ENCODE data around the gene TLK2. TPM values are rescaled to one million over a fixed set of nuclear protein-coding genes. Genes with fewer than 3 reads are reported as not detected.
"Not testable (repeated sequence)": the region's sequence is repeated elsewhere in the genome, so short reads cannot be mapped to it uniquely, and the experiment has no call there.

Gene TLK2
- total RNA-seq, 1 experiment from 2014 or later: 56.1 TPM

DNA sequence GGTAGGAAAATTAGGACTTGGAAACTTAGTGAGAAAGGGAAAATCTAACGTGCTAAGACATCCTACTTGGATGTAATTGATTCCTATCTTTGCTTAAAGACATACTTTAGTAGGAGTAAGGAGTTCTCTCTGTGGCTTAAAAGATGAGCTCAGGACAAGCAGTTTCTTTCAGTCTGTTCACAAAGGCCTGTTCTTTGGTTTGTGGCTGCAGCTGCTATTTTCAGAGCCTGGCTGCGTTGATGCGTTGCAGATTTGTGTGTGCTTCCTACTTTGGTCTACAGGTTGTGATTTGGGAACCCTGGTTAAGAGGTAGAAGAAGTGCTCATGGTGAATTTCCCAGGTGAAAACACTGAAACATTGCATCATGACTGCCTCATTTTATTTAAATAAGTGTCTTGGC, 24.5 kb upstream of the TLK2 start:
- CTCF ChIA-PET; BruUV-seq (replicated peaks); H3K4me1 Mint-ChIP-seq (ENCODE audit: insufficient read depth, unreplicated experiment); H3K27me3 Mint-ChIP-seq (ENCODE audit: insufficient read depth, unreplicated experiment); DNase-seq (ENCODE audit: unreplicated experiment); POLR2A ChIA-PET; intact Hi-C loops (cut with micrococcal nuclease); H3K27ac Mint-ChIP-seq (ENCODE audit: low read depth, unreplicated experiment); H3K4me3 Mint-ChIP-seq (ENCODE audit: unreplicated experiment); H3K9me3 Mint-ChIP-seq (ENCODE audit: unreplicated experiment): not testable (repeated sequence)
- peaks cover 22% of the 10 kb centered on the region for H3K36me3 Mint-ChIP-seq (ENCODE audit: insufficient read depth, unreplicated experiment)

GRCh38 chr17:62456016-62456415, 22.6 kb upstream of the TLK2 start:
- no peak overlapping the region for H3K4me3 Mint-ChIP-seq (ENCODE audit: unreplicated experiment)
- peaks cover 9% of the 10 kb centered on the region for H3K27me3 Mint-ChIP-seq (ENCODE audit: insufficient read depth, unreplicated experiment)
- peaks cover 8% of the 10 kb centered on the region for H3K36me3 Mint-ChIP-seq (ENCODE audit: insufficient read depth, unreplicated experiment)
- POLR2A ChIA-PET: no interaction called here
- H3K4me1 Mint-ChIP-seq (ENCODE audit: insufficient read depth, unreplicated experiment): no peaks in the 10 kb centered on the region
- H3K9me3 Mint-ChIP-seq (ENCODE audit: unreplicated experiment): no peaks in the 10 kb centered on the region
- TF ChIP-seq, protein P1, sequence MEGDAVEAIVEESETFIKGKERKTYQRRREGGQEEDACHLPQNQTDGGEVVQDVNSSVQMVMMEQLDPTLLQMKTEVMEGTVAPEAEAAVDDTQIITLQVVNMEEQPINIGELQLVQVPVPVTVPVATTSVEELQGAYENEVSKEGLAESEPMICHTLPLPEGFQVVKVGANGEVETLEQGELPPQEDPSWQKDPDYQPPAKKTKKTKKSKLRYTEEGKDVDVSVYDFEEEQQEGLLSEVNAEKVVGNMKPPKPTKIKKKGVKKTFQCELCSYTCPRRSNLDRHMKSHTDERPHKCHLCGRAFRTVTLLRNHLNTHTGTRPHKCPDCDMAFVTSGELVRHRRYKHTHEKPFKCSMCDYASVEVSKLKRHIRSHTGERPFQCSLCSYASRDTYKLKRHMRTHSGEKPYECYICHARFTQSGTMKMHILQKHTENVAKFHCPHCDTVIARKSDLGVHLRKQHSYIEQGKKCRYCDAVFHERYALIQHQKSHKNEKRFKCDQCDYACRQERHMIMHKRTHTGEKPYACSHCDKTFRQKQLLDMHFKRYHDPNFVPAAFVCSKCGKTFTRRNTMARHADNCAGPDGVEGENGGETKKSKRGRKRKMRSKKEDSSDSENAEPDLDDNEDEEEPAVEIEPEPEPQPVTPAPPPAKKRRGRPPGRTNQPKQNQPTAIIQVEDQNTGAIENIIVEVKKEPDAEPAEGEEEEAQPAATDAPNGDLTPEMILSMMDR (IDR thresholded peaks at IDR 0.05; ENCODE audit: unreplicated experiment): no peak
- DNase-seq (ENCODE audit: unreplicated experiment): no peak
- intact Hi-C loops (cut with micrococcal nuclease): no loop called here
- no peak overlapping the region for H3K27ac Mint-ChIP-seq (ENCODE audit: low read depth, unreplicated experiment)
- CTCF ChIA-PET: interaction anchor here (0.6 kb wide), 1 partner anchor 23 kb away, joined by 3 read pairs; no protein-coding TSS in a partner anchor
- no TSS peak for BruUV-seq (replicated peaks)

DNA sequence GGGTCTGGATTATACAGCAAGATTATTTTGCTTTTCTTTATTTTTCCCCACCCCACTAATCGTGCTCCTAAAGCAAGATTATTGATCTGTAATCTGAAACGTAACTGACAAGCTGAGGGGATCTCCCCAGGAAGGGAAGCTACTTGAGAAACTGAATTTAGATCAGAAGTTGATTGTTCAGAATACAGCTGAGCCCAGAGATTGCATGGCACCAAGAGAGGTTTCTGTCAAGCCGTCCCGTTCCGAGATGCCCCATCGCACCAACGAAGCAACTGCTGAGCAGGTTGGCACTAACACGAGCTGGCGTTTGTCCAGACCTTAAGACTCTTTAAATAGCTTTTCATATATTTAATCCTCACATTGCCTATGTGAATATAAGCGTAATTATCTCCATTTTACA, 20.1 kb upstream of the TLK2 start:
- DNase-seq (ENCODE audit: unreplicated experiment); H3K9me3 Mint-ChIP-seq (ENCODE audit: unreplicated experiment); POLR2A ChIA-PET; BruUV-seq (replicated peaks); H3K4me3 Mint-ChIP-seq (ENCODE audit: unreplicated experiment); H3K27ac Mint-ChIP-seq (ENCODE audit: low read depth, unreplicated experiment); H3K4me1 Mint-ChIP-seq (ENCODE audit: insufficient read depth, unreplicated experiment); H3K36me3 Mint-ChIP-seq (ENCODE audit: insufficient read depth, unreplicated experiment); intact Hi-C loops (cut with micrococcal nuclease): not testable (repeated sequence)
- CTCF ChIA-PET: interaction anchor here (0.9 kb wide), 1 partner anchor 36 kb away, joined by 4 read pairs; no protein-coding TSS in a partner anchor
- H3K27me3 Mint-ChIP-seq (ENCODE audit: insufficient read depth, unreplicated experiment): peaks cover 17% of the 10 kb centered on the region

DNA sequence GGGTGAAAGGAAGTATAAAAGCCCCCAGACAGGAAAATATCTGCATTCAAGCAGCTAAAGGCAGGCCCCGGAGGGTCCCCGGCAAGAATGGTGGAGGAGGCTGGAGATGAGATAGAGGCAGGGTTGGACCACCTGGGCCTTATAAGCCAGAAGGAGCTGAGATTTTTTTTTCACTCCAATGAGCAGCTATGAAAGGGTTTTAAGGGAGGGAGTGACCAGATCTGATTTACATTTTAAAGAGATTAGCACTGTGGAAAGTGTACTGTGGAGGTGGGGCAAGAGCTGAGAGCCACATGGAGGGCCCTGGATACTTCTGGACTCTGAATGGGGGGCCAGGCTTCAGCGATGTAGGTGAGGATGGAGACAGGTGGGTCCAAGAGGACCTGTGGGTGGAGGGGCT, 14.2 kb upstream of the TLK2 start:
- H3K36me3 Mint-ChIP-seq (ENCODE audit: insufficient read depth, unreplicated experiment); H3K4me1 Mint-ChIP-seq (ENCODE audit: insufficient read depth, unreplicated experiment); H3K4me3 Mint-ChIP-seq (ENCODE audit: unreplicated experiment); BruUV-seq (replicated peaks); CTCF ChIA-PET; intact Hi-C loops (cut with micrococcal nuclease); H3K27ac Mint-ChIP-seq (ENCODE audit: low read depth, unreplicated experiment); POLR2A ChIA-PET; H3K9me3 Mint-ChIP-seq (ENCODE audit: unreplicated experiment); DNase-seq (ENCODE audit: unreplicated experiment): not testable (repeated sequence)
- H3K27me3 Mint-ChIP-seq (ENCODE audit: insufficient read depth, unreplicated experiment): peaks cover 17% of the 10 kb centered on the region

GRCh38 chr17:62465271-62465670, 13.4 kb upstream of the TLK2 start:
- H3K4me3 Mint-ChIP-seq (ENCODE audit: unreplicated experiment); BruUV-seq (replicated peaks); CTCF ChIA-PET; H3K36me3 Mint-ChIP-seq (ENCODE audit: insufficient read depth, unreplicated experiment); H3K9me3 Mint-ChIP-seq (ENCODE audit: unreplicated experiment); H3K4me1 Mint-ChIP-seq (ENCODE audit: insufficient read depth, unreplicated experiment); H3K27ac Mint-ChIP-seq (ENCODE audit: low read depth, unreplicated experiment); POLR2A ChIA-PET; DNase-seq (ENCODE audit: unreplicated experiment); intact Hi-C loops (cut with micrococcal nuclease): not testable (repeated sequence)
- H3K27me3 Mint-ChIP-seq (ENCODE audit: insufficient read depth, unreplicated experiment): peaks cover 15% of the 10 kb centered on the region

DNA sequence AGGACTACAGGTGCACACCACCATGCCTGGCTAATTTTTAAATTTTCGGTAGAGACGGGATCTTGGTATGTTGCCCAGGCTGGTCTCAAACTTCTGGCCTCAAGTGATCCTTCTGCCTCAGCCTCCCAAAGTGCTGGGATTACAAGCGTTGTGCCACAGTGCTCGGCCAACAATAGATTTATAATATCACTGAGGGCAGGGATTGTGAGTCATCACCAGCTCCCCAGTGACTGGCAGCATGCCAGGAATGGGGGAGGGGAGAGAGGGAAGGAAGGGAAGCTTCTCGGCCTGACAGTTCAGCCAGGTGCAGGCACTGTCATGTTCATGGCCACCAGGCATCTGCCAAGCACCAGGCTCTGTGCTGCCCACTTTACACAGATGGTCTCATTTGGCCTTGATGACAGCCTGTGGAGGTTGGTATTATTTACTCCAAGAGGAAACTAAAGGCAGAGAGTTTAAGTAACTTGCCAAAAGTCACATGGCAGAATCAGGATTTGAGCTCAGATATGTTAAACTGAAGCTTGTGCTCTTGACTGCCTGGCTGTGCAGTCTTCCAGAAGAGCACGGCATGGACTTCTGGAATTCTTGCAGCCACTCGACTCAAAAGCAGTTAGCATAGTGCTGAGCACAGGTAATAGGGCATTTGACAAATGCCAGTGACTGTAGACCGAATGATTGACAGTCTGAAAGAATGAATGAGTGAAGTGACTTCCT, 7.8 kb upstream of the TLK2 start:
- H3K27ac Mint-ChIP-seq (ENCODE audit: low read depth, unreplicated experiment); H3K4me3 Mint-ChIP-seq (ENCODE audit: unreplicated experiment); intact Hi-C loops (cut with micrococcal nuclease); H3K4me1 Mint-ChIP-seq (ENCODE audit: insufficient read depth, unreplicated experiment); H3K36me3 Mint-ChIP-seq (ENCODE audit: insufficient read depth, unreplicated experiment); H3K9me3 Mint-ChIP-seq (ENCODE audit: unreplicated experiment); BruUV-seq (replicated peaks); H3K27me3 Mint-ChIP-seq (ENCODE audit: insufficient read depth, unreplicated experiment): not testable (repeated sequence)
- ChIA-PET POLR2A (interaction anchor here (0.6 kb wide), 1 partner anchor 25 kb away, joined by 3 read pairs; no protein-coding TSS in a partner anchor), CTCF (interaction anchor here (0.7 kb wide), 1 partner anchor 299 kb away, joined by 3 read pairs; no protein-coding TSS in a partner anchor)
- peak; percentile 94 for DNase-seq (ENCODE audit: unreplicated experiment)

DNA sequence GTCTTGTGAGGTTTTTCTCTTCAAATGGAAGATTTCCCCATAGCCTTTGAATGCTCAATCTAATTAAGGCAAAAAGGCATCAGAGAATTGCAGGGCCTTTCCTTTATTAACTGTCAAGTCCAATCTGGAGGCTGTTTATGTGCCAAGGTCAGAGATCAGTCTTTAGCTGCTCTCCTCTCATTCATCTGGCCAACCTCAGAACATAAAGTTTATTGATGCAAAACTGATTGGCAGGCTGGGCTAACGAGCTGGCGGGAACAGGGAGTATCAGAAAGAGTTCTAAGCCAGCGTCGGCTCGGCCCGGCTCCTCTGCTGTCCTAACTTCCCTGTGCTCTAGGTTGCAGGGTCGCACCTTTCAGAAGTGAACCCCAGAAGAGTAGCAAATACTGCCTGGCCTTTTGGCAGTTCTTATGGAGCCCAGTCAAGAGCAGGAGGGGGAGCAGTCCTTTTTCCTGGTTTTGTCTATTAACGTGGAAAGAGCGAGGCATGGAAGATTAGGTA, 7.2 kb upstream of the TLK2 start:
- CTCF ChIA-PET: interaction anchor here (0.7 kb wide), 1 partner anchor 300 kb away, joined by 3 read pairs; no protein-coding TSS in a partner anchor
- POLR2A ChIA-PET: interaction anchor here (0.6 kb wide), 1 partner anchor 26 kb away, joined by 3 read pairs; no protein-coding TSS in a partner anchor
- BruUV-seq (replicated peaks); H3K27ac Mint-ChIP-seq (ENCODE audit: low read depth, unreplicated experiment); H3K4me3 Mint-ChIP-seq (ENCODE audit: unreplicated experiment); DNase-seq (ENCODE audit: unreplicated experiment); H3K27me3 Mint-ChIP-seq (ENCODE audit: insufficient read depth, unreplicated experiment); H3K4me1 Mint-ChIP-seq (ENCODE audit: insufficient read depth, unreplicated experiment); intact Hi-C loops (cut with micrococcal nuclease); H3K9me3 Mint-ChIP-seq (ENCODE audit: unreplicated experiment); H3K36me3 Mint-ChIP-seq (ENCODE audit: insufficient read depth, unreplicated experiment): not testable (repeated sequence)

DNA sequence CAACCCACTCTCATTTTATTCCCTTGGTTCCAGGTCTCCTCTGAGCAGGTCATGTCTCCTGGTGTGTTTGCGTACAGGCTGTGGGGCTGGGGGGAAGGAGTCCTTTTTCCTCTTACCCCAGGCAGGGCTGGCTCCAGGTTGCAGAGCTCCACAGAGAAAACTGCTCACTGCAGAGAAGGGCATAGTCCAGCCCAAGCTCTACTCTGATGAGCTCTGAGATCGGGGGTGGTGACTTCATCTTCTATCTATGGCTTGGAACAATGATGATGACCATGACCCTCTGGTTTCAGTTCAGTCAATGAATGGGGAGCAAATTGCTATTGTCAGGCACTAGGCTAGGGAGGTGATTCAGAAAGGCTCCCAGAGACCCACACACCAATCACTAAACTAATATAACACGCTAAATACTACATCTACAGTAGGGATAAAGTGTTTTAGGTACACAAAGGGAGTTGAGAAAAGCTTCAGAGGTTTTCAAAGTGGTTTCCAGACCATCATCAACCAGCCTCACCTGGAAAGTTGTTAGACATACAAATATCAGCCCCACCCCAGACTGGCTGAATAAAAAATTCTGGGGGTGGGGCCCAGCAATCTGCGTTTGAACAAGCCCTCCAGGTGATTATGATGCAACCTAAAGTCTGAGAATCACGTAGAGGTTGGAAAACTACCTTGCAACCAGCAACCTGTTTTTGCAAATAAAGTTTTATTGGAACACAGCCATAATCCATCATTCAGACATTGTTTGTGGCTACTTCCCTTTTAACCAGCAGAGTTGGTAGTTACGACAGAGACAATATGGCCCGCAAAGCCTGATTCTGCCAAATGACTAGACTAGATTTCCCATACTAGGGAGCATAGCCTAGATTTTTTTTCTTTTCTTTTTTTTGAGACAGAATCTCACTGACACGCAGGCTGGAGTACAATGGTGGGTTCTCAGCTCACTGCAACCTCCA, 5.3 kb upstream of the TLK2 start:
- BruUV-seq (replicated peaks); H3K9me3 Mint-ChIP-seq (ENCODE audit: unreplicated experiment); H3K27me3 Mint-ChIP-seq (ENCODE audit: insufficient read depth, unreplicated experiment); intact Hi-C loops (cut with micrococcal nuclease); H3K4me3 Mint-ChIP-seq (ENCODE audit: unreplicated experiment); H3K36me3 Mint-ChIP-seq (ENCODE audit: insufficient read depth, unreplicated experiment); H3K27ac Mint-ChIP-seq (ENCODE audit: low read depth, unreplicated experiment): not testable (repeated sequence)
- peak; percentile 39 for DNase-seq (ENCODE audit: unreplicated experiment)
- ChIA-PET CTCF (interaction anchor here (0.6 kb wide), 1 partner anchor 10 kb away, joined by 3 read pairs; no protein-coding TSS in a partner anchor), POLR2A (interaction anchor here (0.6 kb wide), 1 partner anchor 52 kb away, joined by 3 read pairs; no protein-coding TSS in a partner anchor)
- H3K4me1 Mint-ChIP-seq (ENCODE audit: insufficient read depth, unreplicated experiment): peaks cover 13% of the 10 kb centered on the region

All from MCF 10A (cell line).